Endodermal cell (in vitro differentiated cells): ENCODE results near the gene EXOC3L2. TPM values are rescaled to one million over a fixed set of nuclear protein-coding genes. Genes with fewer than 3 reads are reported as not detected.

Experiments used
- DNase-seq: peaks from one replicate; pipeline ENCODE4 v3.0.0-alpha.2; 2017
- H3K27ac ChIP-seq: 2 replicates; pipeline ENCODE4 v1.5.1; 2013; ENCODE audit warnings: mild to moderate bottlenecking, low read depth, low read length, moderate library complexity
- H3K27me3 ChIP-seq: 2 replicates; pipeline ENCODE4 v1.6.1; 2013; ENCODE audit warnings: mild to moderate bottlenecking, low read length, moderate library complexity; ENCODE audit not compliant: insufficient read depth, control insufficient read depth, poor library complexity, severe bottlenecking
- H3K36me3 ChIP-seq: 2 replicates; pipeline ENCODE4 v1.7.0; 2013; ENCODE audit warnings: mild to moderate bottlenecking, low read length, moderate library complexity; ENCODE audit not compliant: control insufficient read depth, insufficient read depth
- H3K4me1 ChIP-seq: one replicate; pipeline ENCODE4 v1.7.0; 2013; ENCODE audit warnings: low read length; ENCODE audit not compliant: control insufficient read depth, insufficient read depth
- H3K4me3 ChIP-seq: 2 replicates; pipeline ENCODE4 v1.5.1; 2013; ENCODE audit warnings: mild to moderate bottlenecking, low read length, moderate library complexity
- H3K9ac ChIP-seq: 2 replicates; pipeline ENCODE4 v1.6.1; 2013; ENCODE audit warnings: mild to moderate bottlenecking, low read length, moderate library complexity; ENCODE audit not compliant: poor library complexity, severe bottlenecking; ENCODE audit errors: extremely low read depth
- H3K9me3 ChIP-seq: 2 replicates; pipeline ENCODE4 v1.6.1; 2013; ENCODE audit warnings: mild to moderate bottlenecking, low read length, moderate library complexity; ENCODE audit not compliant: control insufficient read depth
- H3K27ac Mint-ChIP-seq: 2 replicates; pipeline ENCODE4 v1.8.0; 2020; ENCODE audit warnings: mixed read lengths
- H3K27me3 Mint-ChIP-seq: 2 replicates; pipeline ENCODE4 v1.8.0; 2021; ENCODE audit warnings: mild to moderate bottlenecking, mixed read lengths; ENCODE audit not compliant: insufficient read depth
- H3K36me3 Mint-ChIP-seq: 2 replicates; pipeline ENCODE4 v1.8.0; 2020; ENCODE audit warnings: low read depth, mixed read lengths
- H3K4me1 Mint-ChIP-seq: 2 replicates; pipeline ENCODE4 v1.8.0; 2020; ENCODE audit warnings: mixed read lengths
- H3K4me3 Mint-ChIP-seq: 2 replicates; pipeline ENCODE4 v1.8.0; 2020; ENCODE audit warnings: mild to moderate bottlenecking, moderate library complexity, mixed read lengths
- H3K9me3 Mint-ChIP-seq: 2 replicates; pipeline ENCODE4 v1.8.0; 2020; ENCODE audit warnings: mild to moderate bottlenecking, mixed read lengths
- CTCF ChIP-seq: fragments of 200-600 bp; sonication (generic); conservative IDR thresholded peaks from 2 replicates; pipeline ENCODE4 v1.5.0; 2021; ENCODE audit warnings: antibody characterized with exemption, mild to moderate bottlenecking
- WGBS, 2 experiments: methylation state at CpG; one replicate each; pipeline versions ENCODE4 v1.1.5 to v1.1.7; 2013; ENCODE audit warnings: missing lambda C conversion rate in 2 of 2, mixed read lengths in 1 of 2; ENCODE audit not compliant: insufficient coverage in 1 of 2, insufficient read length in 1 of 2; 5-methylcytosine and 5-hydroxymethylcytosine counted together
- total RNA-seq, 2 donors: library from RNA; stranded (reverse); fragmentation: NEBNext Ultra II Directional in 1 of 2; extraction: Animal tissue kit (Norgen Biotek cat#: 25700) in 1 of 2; gene quantifications; 2 replicates in 1 of 2; 3 replicates in 1 of 2; pipeline ENCODE4 v1.2.1, GENCODE V29; 2021

Gene EXOC3L2
- total RNA-seq, 2 donors from 2014 or later: 0.11 TPM; not detected in 1

- H3K9me3 ChIP-seq: no peaks in the 10 kb centered on the region
- no peak overlapping the region for H3K4me3 Mint-ChIP-seq
- H3K36me3 ChIP-seq: no peaks in the 10 kb centered on the region
- no peak overlapping the region for H3K9ac ChIP-seq
- no peaks in the 10 kb centered on the region for H3K27me3 Mint-ChIP-seq
- no peaks in the 10 kb centered on the region for H3K9me3 Mint-ChIP-seq
- no peaks in the 10 kb centered on the region for H3K27me3 ChIP-seq
- peaks cover 5% of the 10 kb centered on the region for H3K4me1 ChIP-seq
- H3K4me3 ChIP-seq: no peak overlapping the region
- peak; percentile 64 for DNase-seq
- peaks cover 8% of the 10 kb centered on the region for H3K4me1 Mint-ChIP-seq
- no peaks in the 10 kb centered on the region for H3K36me3 Mint-ChIP-seq
- peak overlapping the region; percentile 66 for H3K27ac ChIP-seq
- peak overlapping the region; percentile 72 for H3K27ac Mint-ChIP-seq
- TF ChIP-seq CTCF: no peak
- WGBS, 2 experiments: 68 to 72% methylated on average over 7 to 14 of the region's 14 CpGs
Observed at GRCh38 chr19:45166723-45167252, 78.4 kb downstream of the EXOC3L2 start.

DNA sequence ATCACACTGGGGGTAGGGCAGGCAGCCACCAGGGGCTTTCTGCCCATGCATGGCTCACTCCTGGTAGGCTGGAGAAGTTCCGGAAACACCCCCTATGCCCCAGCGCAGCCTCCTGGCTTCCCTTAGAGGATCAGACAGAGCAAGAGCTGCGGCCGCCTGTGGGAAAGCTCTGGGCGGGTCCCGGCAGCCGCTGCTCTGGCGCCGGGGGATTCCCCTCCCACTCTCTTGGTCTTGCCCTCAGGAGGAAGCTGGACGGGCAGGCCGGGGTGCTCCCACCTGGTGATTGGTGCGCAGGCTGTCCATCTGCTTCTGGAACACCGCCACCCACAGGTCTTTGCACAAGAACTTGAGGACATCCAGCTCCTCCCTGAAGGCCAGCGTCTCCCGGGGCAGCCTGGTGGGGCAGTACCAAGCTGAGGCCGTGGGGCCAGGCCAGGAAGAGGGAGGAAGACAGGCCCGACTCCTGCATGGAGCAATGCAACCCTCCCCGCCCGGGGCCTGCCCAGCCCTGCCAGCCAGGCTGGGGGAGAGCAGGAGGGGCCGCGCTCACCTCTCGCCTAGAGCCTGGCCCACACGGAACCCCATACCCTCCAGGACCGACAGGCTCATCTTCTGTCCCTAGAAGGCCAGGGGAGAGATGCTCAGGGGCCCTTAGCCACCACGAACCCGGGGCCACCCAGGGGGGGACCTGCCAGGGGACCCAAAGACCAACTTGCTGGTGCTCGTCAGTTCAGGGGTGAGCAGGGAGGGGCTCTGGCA lies 80.5 kb downstream of the EXOC3L2 start:
- H3K9ac ChIP-seq: no peak overlapping the region
- WGBS, 2 experiments: 68 to 73% methylated on average over 18 to 27 of the region's 27 CpGs

More for the DNA sequence above, 80.5 kb downstream of the EXOC3L2 start:
- H3K4me3 ChIP-seq: no peak overlapping the region
- no peaks in the 10 kb centered on the region for H3K9me3 Mint-ChIP-seq
- H3K27me3 ChIP-seq: no peaks in the 10 kb centered on the region
- no peak overlapping the region for H3K27ac Mint-ChIP-seq
- peaks cover 7% of the 10 kb centered on the region for H3K27me3 Mint-ChIP-seq
- H3K36me3 Mint-ChIP-seq: no peaks in the 10 kb centered on the region
- H3K9me3 ChIP-seq: no peaks in the 10 kb centered on the region
- H3K4me3 Mint-ChIP-seq: no peak overlapping the region
- peak; percentile 96 for DNase-seq
- TF ChIP-seq CTCF: peak; percentile 39
- no peaks in the 10 kb centered on the region for H3K4me1 ChIP-seq
- H3K36me3 ChIP-seq: no peaks in the 10 kb centered on the region
- H3K4me1 Mint-ChIP-seq: peaks cover 2% of the 10 kb centered on the region
- H3K27ac ChIP-seq: no peak overlapping the region
